Activated CD4-positive, alpha-beta T cell treated with anti-CD3 and anti-CD28 coated beads for 48 hours (primary cell): ENCODE data around the gene NSUN2.

Experiments used
- DNase-seq: peaks from one replicate; pipeline ENCODE4 v3.0.0-alpha.2; 2020

The NSUN2 gene

DNA sequence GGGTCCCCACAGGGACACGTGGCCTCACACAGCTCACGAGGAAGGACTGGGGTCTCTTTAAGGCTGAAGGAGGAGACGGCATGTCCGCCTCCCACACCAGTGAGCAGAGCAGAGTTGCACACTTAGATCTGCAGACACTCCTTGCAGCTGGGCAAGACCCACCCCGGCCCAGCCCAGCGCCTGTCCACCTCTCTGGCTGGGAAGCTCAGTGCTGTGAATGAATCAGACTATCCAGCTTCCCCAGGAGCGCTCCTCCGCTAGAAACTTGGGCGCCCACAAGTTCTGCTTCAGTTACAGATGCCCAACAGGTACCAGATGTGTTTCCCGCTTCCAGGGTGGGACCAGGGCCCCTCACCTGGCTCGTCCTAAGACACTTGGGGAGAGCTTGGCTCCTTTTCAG lies 78.9 kb downstream of the NSUN2 start:
- no peak for DNase-seq

DNA sequence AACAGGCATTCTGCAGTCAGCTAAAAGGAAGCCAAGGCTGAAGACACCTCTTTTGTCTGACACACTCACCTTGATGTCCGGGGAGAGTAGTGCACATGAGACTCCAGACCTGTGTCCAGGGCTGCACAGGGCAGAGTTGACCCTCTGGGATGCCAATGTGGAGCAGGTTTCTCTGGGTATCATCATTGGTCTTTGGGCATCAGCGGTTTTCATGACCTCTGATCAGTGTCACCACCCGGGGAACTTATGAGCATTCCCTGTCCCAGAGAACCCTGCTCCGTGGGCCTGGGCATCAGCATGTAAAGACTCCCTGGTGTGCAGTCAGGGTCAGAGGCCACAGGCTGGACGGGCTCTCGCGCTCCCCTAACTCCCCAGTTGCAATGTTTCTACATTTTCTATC lies 80.2 kb downstream of the NSUN2 start:
- DNase-seq: no peak

DNA sequence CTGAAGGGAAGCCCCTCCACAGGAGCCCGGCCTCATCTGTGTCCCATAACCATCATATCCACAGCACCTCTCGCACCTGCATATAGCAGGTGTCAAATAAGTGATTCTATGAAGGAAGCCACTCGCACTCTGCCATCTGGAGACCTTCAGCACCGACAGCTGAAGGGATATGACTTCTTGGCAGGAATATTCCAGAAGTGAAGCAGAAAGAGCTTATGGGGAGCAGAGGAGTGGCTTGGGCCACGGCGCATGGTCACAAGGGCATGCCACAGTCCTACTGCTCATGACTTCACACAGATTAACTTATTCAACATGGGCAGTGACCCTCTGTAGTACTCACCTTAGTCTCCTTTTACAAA lies 80.9 kb downstream of the NSUN2 start:
- no peak for DNase-seq

DNA sequence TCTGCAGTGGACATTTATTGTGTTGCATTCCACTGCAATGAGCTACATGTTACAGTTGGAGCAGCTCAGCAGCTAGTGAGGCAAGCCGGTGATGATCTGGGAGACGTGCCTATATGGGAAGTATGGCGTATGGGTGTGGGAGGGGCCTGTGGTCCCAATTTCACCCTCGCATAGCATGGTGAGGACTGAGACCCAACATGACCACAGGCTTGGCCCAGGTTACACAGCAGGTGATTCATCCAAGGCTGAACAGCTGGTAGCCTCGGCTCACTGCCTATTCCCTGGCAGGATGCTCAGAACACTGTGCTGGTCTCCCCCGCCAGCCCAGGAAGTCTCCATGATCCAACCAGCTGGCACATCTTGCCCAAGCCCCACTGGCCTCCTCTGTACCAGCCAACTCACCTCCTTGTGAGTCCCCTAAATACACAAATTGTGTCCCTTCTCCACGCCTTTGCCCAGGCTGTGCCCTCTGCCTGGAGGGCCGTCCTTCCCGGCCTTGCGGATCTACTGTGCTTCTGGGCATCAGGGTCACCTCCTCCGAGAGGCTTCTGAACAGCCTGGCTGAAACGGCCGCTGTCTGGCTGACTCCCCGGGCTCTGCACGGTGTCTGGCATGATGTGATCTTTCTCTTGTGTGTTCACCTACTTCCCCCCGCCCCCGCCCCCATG lies 81.4 kb downstream of the NSUN2 start:
- DNase-seq: no peak

DNA sequence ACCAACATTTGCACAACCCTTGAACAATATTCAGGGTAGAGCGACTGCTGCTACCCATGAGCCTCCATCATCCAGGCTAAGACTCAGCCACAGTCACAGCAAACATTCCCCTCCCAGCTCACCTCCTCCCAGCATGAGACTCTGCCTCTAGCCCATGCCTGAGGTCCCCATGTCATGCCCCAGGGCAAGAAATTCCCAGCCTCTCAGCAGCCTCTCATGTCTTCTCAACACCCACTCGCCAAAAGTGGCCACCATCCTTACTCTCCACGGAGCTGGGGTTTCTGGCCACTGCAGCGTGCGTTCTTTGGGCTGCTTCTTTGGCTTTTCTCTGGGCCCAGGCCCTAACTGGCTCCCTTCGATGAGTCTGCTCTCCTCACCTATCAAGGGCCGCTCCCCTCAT lies 82.2 kb downstream of the NSUN2 start:
- no peak for DNase-seq
